Stimulated activated naive CD4-positive, alpha-beta T cell (primary cell): Measurements from ENCODE around the gene SLC46A2.

Experiments used
- DNase-seq, 6 experiments: peaks; one replicate each; lab custom pipeline; 2025; lab: John Stamatoyannopoulos, UW

Gene SLC46A2

DNA sequence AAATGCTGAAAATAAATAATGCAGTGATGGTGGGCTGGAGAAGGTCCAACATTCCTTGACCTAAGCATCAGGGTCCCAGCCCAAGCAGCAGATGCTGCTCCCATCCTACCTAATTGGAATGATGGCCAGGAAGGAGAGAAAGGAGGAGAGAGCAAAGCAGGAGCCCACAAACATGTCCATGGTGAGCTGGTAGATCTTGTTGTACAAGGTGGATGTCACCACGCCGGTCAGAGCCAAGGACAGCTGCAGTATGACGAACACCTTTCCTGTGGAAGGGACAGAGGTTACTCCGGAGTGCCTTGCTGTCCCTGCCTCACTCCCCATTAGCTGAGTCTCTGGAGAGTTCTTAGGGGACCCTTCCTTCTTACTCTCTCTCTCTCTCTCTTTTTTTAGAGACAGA, 4.3 kb downstream of the SLC46A2 start:
- DNase-seq: no peak

- DNase-seq: no peak
These were observed 5.4 kb downstream of the SLC46A2 start for GRCh38 chr9:112885324-112885723.

DNA sequence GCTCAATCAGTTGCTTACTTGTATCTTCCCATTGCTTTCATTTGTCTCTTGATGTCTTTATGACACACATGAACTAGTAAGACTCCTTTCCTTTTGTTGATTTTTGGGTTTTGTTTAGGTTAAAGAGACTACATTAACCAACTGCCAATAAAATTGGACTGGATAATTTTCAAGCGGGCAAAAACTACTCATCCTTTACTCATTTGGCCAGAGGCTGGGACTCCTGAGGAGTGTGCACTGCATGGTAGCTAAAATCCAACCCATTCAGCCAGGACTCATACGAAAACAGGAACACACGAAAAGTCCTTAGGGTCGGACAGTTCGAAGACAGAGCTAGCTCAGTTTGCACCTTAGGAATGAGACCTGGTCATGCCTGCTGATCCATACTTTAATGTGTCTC, 6.0 kb downstream of the SLC46A2 start:
- DNase-seq: no peak

- no peak for DNase-seq
These were observed 6.6 kb downstream of the SLC46A2 start for GRCh38 chr9:112884101-112884500.

DNA sequence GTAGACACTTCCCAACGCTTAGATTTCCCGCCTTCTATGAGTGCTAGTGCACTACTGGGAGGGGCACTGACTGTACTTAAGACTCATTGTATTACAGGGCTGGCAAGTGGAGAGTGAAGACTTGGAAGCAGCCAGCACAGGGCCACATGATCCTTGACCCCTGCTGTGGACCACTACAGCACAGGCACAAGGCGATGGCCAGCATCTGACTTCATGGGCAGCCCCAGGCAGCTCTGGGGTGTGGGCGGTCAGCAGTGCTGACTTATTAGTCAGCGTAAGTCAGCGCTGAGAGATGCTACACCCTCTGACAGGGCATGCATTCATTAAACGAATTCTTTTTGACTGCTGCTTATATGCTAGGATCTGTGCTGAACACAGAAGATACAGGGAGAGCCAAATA, 9.3 kb downstream of the SLC46A2 start:
- DNase-seq: no peak

DNA sequence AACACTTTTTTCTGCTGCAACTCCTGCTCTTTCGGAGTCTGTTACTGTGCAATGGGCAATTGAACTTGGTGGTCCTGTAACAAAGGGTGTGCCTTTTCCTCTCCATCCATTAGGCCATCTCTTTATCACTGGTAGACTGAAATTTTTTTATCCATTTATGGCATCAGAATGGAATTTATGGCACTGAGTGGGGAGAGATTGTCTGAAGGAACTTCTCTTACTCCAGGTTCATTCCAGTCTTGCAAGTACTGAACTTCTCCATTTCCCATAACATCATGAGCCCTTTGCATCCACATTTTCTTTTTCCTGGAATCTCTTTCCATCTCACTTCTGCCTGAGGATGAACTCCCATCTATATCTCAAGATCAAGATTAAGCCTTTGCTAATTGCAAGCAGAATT, 10.0 kb downstream of the SLC46A2 start:
- DNase-seq: no peak

GRCh38 chr9:112878752-112879151, 11.9 kb downstream of the SLC46A2 start:
- no peak for DNase-seq

DNA sequence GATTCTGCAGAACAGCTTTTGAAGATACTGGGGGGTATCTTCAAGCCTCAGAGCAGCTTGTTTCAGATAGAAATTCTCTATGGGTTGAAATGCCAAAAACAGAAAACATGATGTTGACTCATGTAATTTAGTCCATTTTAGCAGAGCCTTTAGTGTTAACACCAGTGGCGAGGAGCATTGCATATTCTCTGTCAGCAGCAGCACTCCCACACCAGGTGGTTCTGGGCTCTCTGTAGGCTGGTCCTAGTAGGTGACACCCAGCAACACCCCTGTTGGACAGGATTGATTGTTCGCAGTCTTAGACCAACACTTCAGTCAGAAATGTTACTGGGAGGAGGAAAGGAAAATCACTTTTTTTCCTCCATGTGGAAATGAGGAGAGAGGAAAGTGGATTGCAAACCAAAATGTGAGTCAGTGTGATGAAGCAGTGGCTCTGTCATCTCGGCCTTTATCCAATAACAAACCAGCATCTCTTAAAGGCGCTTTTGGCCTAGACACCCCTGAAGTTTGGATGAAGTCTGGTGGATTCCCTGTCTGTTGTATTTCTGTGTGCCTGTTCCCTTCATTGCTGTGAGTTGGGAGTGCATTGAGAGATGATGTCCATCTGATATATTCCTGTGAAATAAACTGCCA, 16.8 kb downstream of the SLC46A2 start:
- no peak for DNase-seq

- no peak for DNase-seq
These were observed 18.7 kb downstream of the SLC46A2 start for GRCh38 chr9:112872019-112872418.

DNA sequence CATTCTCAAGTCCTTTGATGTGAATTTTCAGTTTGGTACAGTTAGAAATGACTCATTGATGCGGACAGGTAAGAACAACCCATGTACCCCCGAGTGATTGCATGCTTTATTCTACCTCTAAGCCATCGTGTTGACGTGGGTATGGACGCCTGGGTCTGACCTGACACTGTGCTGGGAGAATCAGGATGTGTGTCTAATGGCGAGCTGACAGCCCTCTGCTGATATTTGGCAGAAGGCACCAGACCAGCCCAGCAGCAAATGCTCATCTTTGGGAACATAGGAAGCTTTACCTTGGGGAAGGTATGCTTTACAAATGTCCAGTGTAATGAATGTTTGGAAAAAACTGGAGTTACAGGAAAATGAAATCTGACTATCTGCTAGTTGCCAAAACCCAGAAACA, 20.1 kb downstream of the SLC46A2 start:
- no peak for DNase-seq

DNA sequence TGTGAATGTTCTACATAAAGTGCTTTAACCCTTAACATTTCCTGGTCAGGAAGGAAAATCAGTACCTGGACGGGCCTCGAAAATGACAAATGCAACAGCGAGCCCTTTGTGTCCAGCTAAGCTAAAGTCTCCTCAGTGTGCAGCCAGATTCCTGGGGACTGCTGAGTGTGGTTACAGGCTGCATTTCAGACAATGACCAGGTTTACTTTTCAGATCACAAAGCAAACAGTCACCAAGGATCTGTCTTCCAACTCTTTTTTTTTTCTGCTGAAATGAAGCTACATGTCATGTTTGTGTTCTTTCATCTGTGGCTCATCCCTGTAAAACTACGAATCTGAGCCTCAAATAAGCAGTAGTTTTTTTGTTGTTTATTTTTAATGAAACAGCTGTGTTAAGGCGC, 20.8 kb downstream of the SLC46A2 start:
- no peak for DNase-seq

- no peak for DNase-seq
These were observed 21.6 kb downstream of the SLC46A2 start for GRCh38 chr9:112869041-112869529.

GRCh38 chr9:112868461-112868860, 22.2 kb downstream of the SLC46A2 start:
- DNase-seq: no peak

DNA sequence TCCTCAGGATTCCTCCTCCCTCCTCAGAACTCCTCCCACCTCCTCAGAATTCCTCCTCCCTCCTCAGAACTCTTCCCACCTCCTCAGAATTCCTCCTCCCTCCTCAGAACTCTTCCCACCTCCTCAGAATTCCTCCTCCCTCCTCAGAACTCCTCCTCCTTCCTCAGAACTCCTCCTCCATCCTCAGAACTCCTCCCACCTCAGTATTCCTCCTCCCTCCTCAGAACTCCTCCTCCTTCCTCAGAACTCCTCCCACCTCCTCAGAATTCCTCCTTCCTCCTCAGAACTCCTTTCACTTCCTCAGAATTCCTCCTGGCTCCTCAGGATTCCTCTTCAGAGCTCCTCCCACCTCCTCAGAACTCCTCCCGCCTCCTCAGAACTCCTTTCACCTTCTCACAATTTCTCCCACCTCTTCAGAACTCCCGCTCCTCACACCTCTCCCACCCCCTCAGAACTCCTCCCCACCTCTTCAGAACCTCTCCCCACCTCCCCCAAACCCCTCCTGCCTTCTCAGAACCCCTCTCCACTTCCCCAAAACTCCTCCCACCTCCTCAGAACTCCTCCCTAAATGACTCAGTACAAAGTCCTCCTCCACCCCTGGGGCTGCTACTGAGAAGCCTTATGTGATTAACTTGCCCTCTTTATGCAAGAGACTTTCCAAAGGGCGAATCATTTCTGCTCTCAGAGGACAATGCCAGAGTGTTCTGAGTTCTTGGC, 23.2 kb downstream of the SLC46A2 start:
- no peak for DNase-seq

- DNase-seq: no peak
These were observed 23.9 kb downstream of the SLC46A2 start for GRCh38 chr9:112866662-112867274.

GRCh38 chr9:112864982-112865381, 25.7 kb downstream of the SLC46A2 start:
- no peak for DNase-seq

GRCh38 chr9:112864403-112864802, 26.3 kb downstream of the SLC46A2 start:
- DNase-seq: no peak

- no peak for DNase-seq
These were observed 26.9 kb downstream of the SLC46A2 start for GRCh38 chr9:112863746-112864145.

- no peak for DNase-seq
These were observed 27.5 kb downstream of the SLC46A2 start for GRCh38 chr9:112863214-112863613.

DNA sequence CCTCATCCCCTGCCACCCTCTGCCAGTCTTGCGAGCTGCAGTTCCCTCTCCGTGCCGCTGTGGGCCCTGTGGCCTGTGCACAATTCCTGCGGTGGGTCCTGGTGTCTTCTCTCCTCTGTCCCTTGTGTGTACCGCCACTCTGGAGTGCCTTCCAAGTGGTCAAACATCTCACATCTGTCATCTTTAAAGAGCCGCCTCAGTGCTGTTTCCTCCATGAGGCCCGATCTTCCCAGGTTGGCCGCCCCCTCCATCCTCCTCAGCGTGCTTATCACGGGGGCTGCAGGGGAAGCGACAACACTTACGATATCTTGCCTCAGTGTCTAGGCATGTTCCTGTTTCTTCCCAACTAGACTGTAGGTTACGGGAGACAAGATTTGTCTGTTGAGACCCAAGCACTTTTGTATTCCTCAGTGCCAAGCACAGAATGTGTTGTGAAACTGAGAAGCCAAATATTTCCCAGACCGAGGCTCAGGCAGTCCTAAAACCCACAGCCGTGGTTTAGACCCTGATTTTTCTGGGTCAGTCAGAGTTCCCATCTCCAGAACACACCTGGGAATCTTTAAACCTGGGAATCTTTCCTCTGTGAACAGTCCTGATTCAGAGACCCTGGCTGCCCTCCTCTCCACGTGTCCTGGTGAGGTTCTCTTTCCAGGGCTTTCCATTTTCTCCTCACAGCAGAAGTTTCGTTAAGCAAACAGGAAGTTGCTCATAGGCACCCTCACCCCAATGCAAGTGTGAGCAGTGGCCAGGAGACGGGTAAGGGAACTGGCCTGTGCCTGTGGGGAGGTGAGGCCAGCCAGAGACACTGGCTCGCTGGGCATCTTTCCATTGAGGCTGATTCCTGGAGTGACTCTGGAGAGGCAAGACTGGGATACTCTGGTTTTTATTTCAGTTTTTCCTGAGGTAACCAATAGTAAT, 28.8 kb downstream of the SLC46A2 start:
- no peak for DNase-seq

- DNase-seq: no peak
These were observed 29.5 kb downstream of the SLC46A2 start for GRCh38 chr9:112861155-112861554.

DNA sequence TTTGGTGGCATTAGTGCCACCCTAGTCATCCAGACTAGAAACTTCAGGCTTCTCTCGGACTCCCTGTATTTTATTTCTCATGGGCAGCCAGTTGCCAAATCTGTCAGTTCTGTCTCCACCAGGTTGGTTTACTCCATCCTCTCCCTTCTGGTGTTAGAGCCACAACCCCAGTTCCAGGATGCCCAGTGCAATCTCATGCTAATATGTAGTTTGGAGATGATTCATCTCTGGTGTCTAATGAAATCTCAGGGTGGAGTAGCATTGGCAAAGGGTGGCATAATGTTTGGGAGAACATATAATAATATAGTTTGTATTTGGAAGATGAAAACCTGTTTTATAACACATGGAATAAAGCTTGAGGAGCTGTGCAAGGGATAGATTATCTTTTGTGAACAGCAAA, 30.2 kb downstream of the SLC46A2 start:
- DNase-seq: no peak
